HFF-Myc (cell line): ENCODE data around the gene MTCL1.
A peak's percentile ranks its signal among the peaks of the same experiment; 100 is the strongest.

Experiments used
- DNase-seq: peaks from one replicate; pipeline ENCODE4 v3.0.0-alpha.2; 2011; ENCODE audit warnings: low read depth; ENCODE audit errors: extremely low read depth
- H3K4me3 ChIP-seq: replicated peaks from 2 replicates; pipeline ENCODE4 v1.5.1; 2011; ENCODE audit warnings: low read depth, mild to moderate bottlenecking, control low read depth, low read length
- TF ChIP-seq, protein P1 (sequence below): IDR thresholded peaks from 2 replicates; pipeline ENCODE4 v1.5.1; 2012; ENCODE audit warnings: mild to moderate bottlenecking, low read depth, low read length, control low read depth; ENCODE audit errors: missing control alignments

Gene MTCL1

DNA sequence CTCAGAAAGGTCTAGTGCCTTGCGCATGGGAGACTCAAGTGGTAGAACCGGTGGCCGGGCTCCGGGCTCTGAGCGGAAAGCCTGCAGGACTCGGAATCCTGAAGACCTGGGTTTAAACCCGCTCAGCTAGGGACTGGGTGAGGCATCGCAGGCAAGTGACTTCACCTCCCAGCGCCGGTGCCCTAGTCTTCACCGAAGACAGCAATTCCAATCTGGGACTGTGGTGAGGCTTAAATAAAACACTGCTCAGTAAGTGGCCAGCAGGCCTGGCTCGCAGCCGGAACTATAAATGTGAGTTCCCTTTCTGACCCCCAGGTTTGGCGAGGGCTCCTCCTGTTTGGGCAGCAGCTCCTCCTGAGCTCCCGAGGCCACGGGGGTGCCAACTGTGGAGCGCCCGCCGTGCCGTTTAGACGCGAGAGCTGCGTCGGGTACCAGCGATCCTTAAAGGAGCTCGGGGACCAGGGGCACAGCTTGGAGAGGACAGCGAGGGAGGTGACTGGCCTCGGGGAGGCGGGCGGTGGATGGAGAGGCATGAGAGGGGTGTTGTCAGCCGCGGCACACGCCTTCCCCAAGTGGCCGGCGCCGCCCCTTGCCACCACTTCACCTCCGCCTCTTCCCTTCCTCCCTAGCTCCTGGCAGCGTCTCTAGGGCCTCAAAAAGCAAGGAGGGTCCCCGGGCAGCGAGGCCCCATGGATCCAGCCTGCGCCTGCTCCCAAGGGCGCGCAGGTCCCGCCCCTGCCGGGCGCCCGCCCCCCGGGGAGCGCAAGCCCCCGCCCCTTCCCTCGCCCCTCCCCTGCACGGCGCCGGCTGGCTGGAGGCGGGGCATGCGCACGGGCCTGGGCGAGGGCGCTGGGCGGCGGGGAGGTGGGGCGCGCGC is 757 bp upstream of the MTCL1 start:
- TF ChIP-seq, protein P1, sequence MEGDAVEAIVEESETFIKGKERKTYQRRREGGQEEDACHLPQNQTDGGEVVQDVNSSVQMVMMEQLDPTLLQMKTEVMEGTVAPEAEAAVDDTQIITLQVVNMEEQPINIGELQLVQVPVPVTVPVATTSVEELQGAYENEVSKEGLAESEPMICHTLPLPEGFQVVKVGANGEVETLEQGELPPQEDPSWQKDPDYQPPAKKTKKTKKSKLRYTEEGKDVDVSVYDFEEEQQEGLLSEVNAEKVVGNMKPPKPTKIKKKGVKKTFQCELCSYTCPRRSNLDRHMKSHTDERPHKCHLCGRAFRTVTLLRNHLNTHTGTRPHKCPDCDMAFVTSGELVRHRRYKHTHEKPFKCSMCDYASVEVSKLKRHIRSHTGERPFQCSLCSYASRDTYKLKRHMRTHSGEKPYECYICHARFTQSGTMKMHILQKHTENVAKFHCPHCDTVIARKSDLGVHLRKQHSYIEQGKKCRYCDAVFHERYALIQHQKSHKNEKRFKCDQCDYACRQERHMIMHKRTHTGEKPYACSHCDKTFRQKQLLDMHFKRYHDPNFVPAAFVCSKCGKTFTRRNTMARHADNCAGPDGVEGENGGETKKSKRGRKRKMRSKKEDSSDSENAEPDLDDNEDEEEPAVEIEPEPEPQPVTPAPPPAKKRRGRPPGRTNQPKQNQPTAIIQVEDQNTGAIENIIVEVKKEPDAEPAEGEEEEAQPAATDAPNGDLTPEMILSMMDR = no peak
- peak overlapping the region; percentile 52 for H3K4me3 ChIP-seq
- peak; percentile 51 for DNase-seq

DNA sequence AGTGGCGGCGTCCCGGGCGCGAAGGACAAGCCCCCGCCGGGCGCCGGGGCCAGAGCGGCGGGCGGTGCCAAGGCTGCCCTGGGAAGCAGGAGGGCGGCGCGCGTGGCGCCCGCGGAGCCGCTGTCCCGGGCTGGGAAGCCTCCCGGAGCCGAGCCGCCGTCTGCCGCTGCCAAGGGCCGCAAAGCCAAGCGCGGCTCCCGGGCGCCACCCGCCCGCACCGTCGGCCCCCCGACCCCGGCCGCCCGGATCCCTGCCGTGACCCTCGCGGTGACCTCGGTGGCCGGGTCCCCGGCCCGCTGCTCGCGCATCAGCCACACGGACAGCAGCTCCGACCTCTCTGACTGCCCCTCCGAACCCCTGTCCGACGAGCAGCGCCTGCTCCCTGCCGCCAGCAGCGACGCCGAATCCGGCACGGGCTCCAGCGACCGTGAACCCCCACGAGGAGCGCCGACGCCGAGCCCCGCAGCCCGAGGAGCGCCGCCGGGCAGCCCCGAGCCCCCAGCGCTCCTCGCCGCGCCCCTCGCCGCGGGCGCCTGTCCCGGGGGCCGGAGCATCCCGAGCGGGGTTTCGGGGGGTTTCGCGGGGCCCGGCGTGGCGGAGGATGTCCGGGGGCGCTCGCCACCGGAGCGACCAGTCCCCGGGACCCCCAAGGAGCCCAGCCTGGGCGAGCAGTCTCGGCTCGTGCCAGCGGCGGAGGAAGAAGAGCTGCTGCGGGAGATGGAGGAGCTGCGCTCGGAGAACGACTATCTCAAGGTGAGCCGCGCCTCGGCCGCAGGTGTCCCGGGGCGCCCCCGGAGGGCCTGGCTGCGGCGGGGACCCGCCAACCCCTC is 820 bp downstream of the MTCL1 start:
- DNase-seq = no peak
- peak overlapping the region; percentile 93 for H3K4me3 ChIP-seq
- TF ChIP-seq, protein P1 = no peak

DNA sequence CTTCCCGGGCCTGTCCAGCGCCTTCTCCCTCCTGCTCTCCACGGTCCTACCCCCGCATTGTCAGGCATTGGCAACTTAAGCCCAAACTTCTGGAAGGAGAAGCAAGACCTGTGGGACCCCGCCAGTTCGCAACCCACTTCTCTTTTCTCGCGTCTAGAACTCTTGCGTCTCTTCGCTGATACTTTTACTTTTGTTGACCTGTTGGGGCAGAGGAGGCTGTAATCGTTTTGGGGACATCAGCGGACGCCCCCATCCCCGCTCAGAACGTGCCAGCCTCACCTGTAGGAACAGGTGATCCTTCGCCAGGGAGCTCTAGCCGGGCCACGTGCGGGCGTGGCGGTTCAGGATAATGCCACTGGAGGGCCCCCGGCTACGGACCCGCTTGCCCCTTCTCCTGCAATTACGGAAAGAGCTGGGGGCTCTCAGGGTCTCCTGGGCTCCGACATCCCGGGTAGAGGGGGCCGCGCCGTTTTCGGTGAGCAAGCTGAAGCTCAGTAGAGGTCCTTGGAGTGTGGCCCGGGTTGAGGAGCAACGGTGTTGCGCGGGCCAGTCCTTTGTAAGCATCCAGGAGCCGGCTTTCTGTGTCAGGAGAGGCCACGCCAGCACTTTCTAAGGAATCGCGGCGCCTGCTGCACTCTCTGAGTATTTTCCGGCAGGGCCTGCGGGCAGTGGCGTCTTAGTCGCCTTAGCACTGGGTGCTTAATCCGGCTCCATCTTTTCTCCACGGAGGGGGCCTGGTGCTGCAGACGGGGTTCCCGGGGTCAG is 1.6 kb downstream of the MTCL1 start:
- TF ChIP-seq, protein P1 = peak; percentile 17
- peak overlapping the region; percentile 93 for H3K4me3 ChIP-seq
- DNase-seq = peak; percentile 48

GRCh38 chr18:8707556-8708300 is 2.4 kb downstream of the MTCL1 start:
- H3K4me3 ChIP-seq = peak overlapping the region; percentile 93
- DNase-seq = peak; percentile 66
- TF ChIP-seq, protein P1 = no peak

DNA sequence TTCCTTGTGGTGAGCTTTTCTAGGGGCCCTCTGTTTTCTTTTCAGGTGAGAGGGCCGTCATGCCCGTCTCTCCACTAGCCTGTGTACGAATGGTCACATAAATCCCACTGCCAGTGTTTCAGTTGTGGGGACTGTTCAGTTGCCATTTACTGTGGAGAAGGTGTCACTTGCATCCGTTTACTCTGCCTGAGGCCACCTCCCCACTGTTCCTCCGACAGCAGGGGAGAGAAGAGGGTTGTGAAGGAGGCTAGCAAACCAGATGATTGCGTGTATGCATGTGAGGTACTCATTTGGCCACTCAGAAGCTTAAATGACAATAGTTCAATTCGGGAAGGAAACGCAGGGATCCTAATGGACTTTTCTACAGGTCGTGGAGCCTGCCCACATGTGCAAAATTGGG is 3.3 kb downstream of the MTCL1 start:
- H3K4me3 ChIP-seq = peak overlapping the region; percentile 93
- TF ChIP-seq, protein P1 = no peak
- no peak for DNase-seq
